Endothelial cell of umbilical vein (primary cell): ENCODE measurements around the gene FAM107A. TPM values are rescaled to one million over a fixed set of nuclear protein-coding genes. Genes with fewer than 3 reads are reported as not detected.

Source experiments
- BruUV-seq: library from RNA; stranded (reverse); fragments of 400-500 nt; replicated peaks from 2 replicates; lab custom pipeline; 2021; lab: Mats Ljungman, UMichigan
- CTCF ChIA-PET: fragments of 300-600, 350-600 bp; sonication (Branson Sonifier 250); formaldehyde crosslinking; loops from one replicate; lab custom pipeline; 2021; ENCODE audit warnings: antibody characterized with exemption, inconsistent platforms; lab: Charles Lee
- POLR2A ChIA-PET: fragments of 300-600, 350-600 bp; sonication (Branson Sonifier 250); formaldehyde crosslinking; loops from one replicate; lab custom pipeline; 2021; ENCODE audit warnings: antibody characterized with exemption, inconsistent platforms; lab: Charles Lee
- DNase-seq: peaks from one replicate; pipeline ENCODE4 v3.0.0-alpha.2; 2011; ENCODE audit warnings: low read depth, low spot score
- FAIRE-seq: peaks from 2 replicates; lab custom pipeline; 2011; peaks lifted over from hg19 to GRCh38; lab: Jason Lieb, UNC
- H2AFZ ChIP-seq: 2 replicates; pipeline ENCODE4 v1.6.0; 2012; ENCODE audit warnings: low read depth, low read length, control low read depth, inconsistent platforms
- H3K27ac ChIP-seq: 2 replicates; pipeline ENCODE4 v1.5.1; 2011; ENCODE audit warnings: low read depth, mild to moderate bottlenecking, control low read depth, low read length, moderate library complexity; ENCODE audit not compliant: insufficient read depth
- H3K27me3 ChIP-seq, 2 experiments: 2 replicates each; pipeline versions ENCODE4 v1.6.0 to v1.6.1; 2011; ENCODE audit warnings: low read length in 2 of 2, mixed read lengths in 1 of 2; ENCODE audit not compliant: control insufficient read depth in 2 of 2, insufficient read depth in 2 of 2
- H3K36me3 ChIP-seq, 2 experiments: 2 replicates in 1 of 2; 3 replicates in 1 of 2; pipeline ENCODE4 v1.5.1; 2011; ENCODE audit warnings: low read length in 2 of 2, mild to moderate bottlenecking in 1 of 2, moderate library complexity in 1 of 2; ENCODE audit not compliant: control insufficient read depth in 2 of 2, insufficient read depth in 2 of 2; ENCODE audit errors: extremely low read depth in 1 of 2
- H3K4me1 ChIP-seq: 3 replicates; pipeline ENCODE4 v1.5.1; 2011; ENCODE audit warnings: mild to moderate bottlenecking, low read length; ENCODE audit not compliant: control insufficient read depth, insufficient read depth; ENCODE audit errors: extremely low read depth
- H3K4me2 ChIP-seq: 2 replicates; pipeline ENCODE4 v1.6.1; 2011; ENCODE audit warnings: low read length, control low read depth, mixed read lengths; ENCODE audit not compliant: insufficient read depth
- H3K4me3 ChIP-seq, 3 experiments: fragments of 200-600 bp in 1 of 3; sonication (generic), shearing (Covaris generic) in 1 of 3; replicated peaks in 1 of 3; 2 replicates each; pipeline ENCODE4 v1.5.1; 2011 to 2016; ENCODE audit warnings: control low read depth in 3 of 3, low read length in 3 of 3, mild to moderate bottlenecking in 2 of 3, inconsistent platforms in 1 of 3, low read depth in 1 of 3, moderate library complexity in 1 of 3; ENCODE audit not compliant: insufficient read depth in 1 of 3
- H3K79me2 ChIP-seq: 2 replicates; pipeline ENCODE4 v1.6.0; 2012; ENCODE audit warnings: low read length, inconsistent platforms; ENCODE audit not compliant: control insufficient read depth, insufficient read depth
- H3K9ac ChIP-seq: replicated peaks from 2 replicates; pipeline ENCODE3; 2011; ENCODE audit warnings: low read length, control low read depth; ENCODE audit not compliant: insufficient read depth; ENCODE audit errors: extremely low read depth
- H3K9me1 ChIP-seq: replicated peaks from 3 replicates; pipeline ENCODE4 v1.6.0; 2011; ENCODE audit warnings: mild to moderate bottlenecking, low read length; ENCODE audit not compliant: control insufficient read depth, insufficient read depth; ENCODE audit errors: extremely low read depth
- H3K9me3 ChIP-seq: replicated peaks from 2 replicates; pipeline ENCODE4 v1.5.1; 2012; ENCODE audit warnings: low read length, inconsistent platforms; ENCODE audit not compliant: control insufficient read depth, insufficient read depth
- H4K20me1 ChIP-seq: replicated peaks from 2 replicates; pipeline ENCODE3; 2011; ENCODE audit warnings: mild to moderate bottlenecking, low read length; ENCODE audit not compliant: control insufficient read depth, insufficient read depth; ENCODE audit errors: extremely low read depth
- EZH2 ChIP-seq: IDR thresholded peaks from 2 replicates; pipeline ENCODE4 v1.6.1; 2012; ENCODE audit warnings: borderline replicate concordance, low read depth, mild to moderate bottlenecking, moderate library complexity, low read length, inconsistent platforms; ENCODE audit not compliant: severe bottlenecking
- FOS ChIP-seq: IDR thresholded peaks from 2 replicates; pipeline ENCODE4 v1.6.1; 2011; ENCODE audit warnings: mild to moderate bottlenecking, low read length, moderate library complexity, borderline replicate concordance; ENCODE audit not compliant: insufficient read depth
- GATA2 ChIP-seq: IDR thresholded peaks from 2 replicates; pipeline ENCODE4 v1.7.0; 2011; ENCODE audit warnings: low read depth, mild to moderate bottlenecking, moderate library complexity, mixed read lengths, low read length; ENCODE audit not compliant: insufficient read length, insufficient read depth
- JUN ChIP-seq: IDR thresholded peaks from 2 replicates; pipeline ENCODE4 v1.6.1; 2011; ENCODE audit warnings: borderline replicate concordance, low read depth; ENCODE audit not compliant: insufficient read length, insufficient read depth
- MYC ChIP-seq: IDR thresholded peaks from one replicate; pipeline ENCODE4 v1.6.1; 2011; ENCODE audit warnings: mild to moderate bottlenecking, low read depth, low read length
- POLR2A ChIP-seq: IDR thresholded peaks from 2 replicates; pipeline ENCODE4 v1.6.1; 2012; ENCODE audit warnings: low read depth, mild to moderate bottlenecking, control low read depth, low read length
- POLR2AphosphoS5 ChIP-seq: IDR thresholded peaks from 2 replicates; pipeline ENCODE4 v1.6.1; 2012; ENCODE audit warnings: low read depth, mild to moderate bottlenecking, control low read depth, low read length, moderate library complexity; ENCODE audit not compliant: insufficient read depth
- dilution Hi-C: fragments of 300-500 bp; cut with MboI; formaldehyde crosslinking; loops from one replicate; pipeline ENCODE4 v1.15.0; 2019; ENCODE audit warnings: low sequenced_read_pairs; ENCODE audit not compliant: extremely low pct_ligation_motif_present
- intact Hi-C: fragments of 100-400 bp; cut with micrococcal nuclease; formaldehyde crosslinking; loops from one replicate; pipeline ENCODE4 v1.10.0; 2022
- polyA plus RNA-seq, 4 experiments: library from polyadenylated mRNA; depleted of rRNA in 3 of 4; stranded (reverse) in 3 of 4; unstranded in 1 of 4; fragments of >200 nt; gene quantifications; 2 replicates each; pipeline versions ENCODE4 v1.2.1 to v1.2.3, GENCODE V29; 2011 to 2012; ENCODE audit warnings: missing spikeins in 1 of 4
- total RNA-seq: library from RNA; stranded (reverse); gene quantifications from 2 replicates; pipeline ENCODE4 v1.2.3, GENCODE V29; 2021
- TF ChIP-seq, protein P1 (sequence below): IDR thresholded peaks from 2 replicates; pipeline ENCODE4 v1.6.1; 2011; ENCODE audit not compliant: insufficient read depth, insufficient read length
- TF ChIP-seq, protein P2 (sequence below), 2 donors: IDR thresholded peaks; 1 replicate in 1 of 2; 2 replicates in 1 of 2; pipeline ENCODE4 v1.5.1; 2011; ENCODE audit warnings: low read length in 2 of 2, mild to moderate bottlenecking in 2 of 2, moderate library complexity in 2 of 2, control low read depth in 1 of 2, inconsistent platforms in 1 of 2, low read depth in 1 of 2; ENCODE audit not compliant: insufficient read depth in 1 of 2; ENCODE audit errors: extremely low read depth in 1 of 2

Gene FAM107A
- total and polyA plus RNA-seq, 2 donors (not counting 3 experiments of a cell fraction or from before 2014, with no cell fraction given), result 5.7 to 10.7 TPM

GRCh38 chr3:58521917-58522631 is 55.1 kb downstream of the FAM107A start:
- TF ChIP-seq EZH2 (no peak), JUN (no peak), POLR2A (no peak)
- no peak for FAIRE-seq
- no peaks in the 10 kb centered on the region for H3K79me2 ChIP-seq
- no peaks in the 10 kb centered on the region for H3K9me3 ChIP-seq
- H3K9me1 ChIP-seq, result no peaks in the 10 kb centered on the region
- no peak for DNase-seq
- CTCF ChIA-PET, result interaction anchor here (1.2 to 2.1 kb wide), 3 partner anchors 11 to 89 kb away, joined by 3 to 10 read pairs (median 3); partner anchors contain the start of genes KCTD6 and PDHB
- no peaks in the 10 kb centered on the region for H3K36me3 ChIP-seq
- no peaks in the 10 kb centered on the region for H3K27me3 ChIP-seq
- H2AFZ ChIP-seq, result no peak overlapping the region
- no peak overlapping the region for H3K4me2 ChIP-seq
- H3K27ac ChIP-seq, result no peak overlapping the region
- intact Hi-C loops (no loop called here), dilution Hi-C loops (no loop called here)
- POLR2A ChIA-PET, result no interaction called here
- H3K4me3 ChIP-seq, result no peak overlapping the region
- BruUV-seq, result no TSS peak
- no peak overlapping the region for H3K9ac ChIP-seq
- peaks cover 3% of the 10 kb centered on the region for H3K4me1 ChIP-seq
- no peaks in the 10 kb centered on the region for H4K20me1 ChIP-seq

- no peaks in the 10 kb centered on the region for H3K36me3 ChIP-seq
- H3K4me1 ChIP-seq, result peaks cover under 1% of the 10 kb centered on the region
- no peak for FAIRE-seq
- dilution Hi-C loops, result no loop called here
- H3K9ac ChIP-seq, result no peak overlapping the region
- no TSS peak for BruUV-seq
- TF ChIP-seq JUN (no peak), EZH2 (no peak), MYC (no peak), FOS (no peak), GATA2 (no peak), POLR2AphosphoS5 (no peak), POLR2A (no peak)
- TF ChIP-seq, protein P1, sequence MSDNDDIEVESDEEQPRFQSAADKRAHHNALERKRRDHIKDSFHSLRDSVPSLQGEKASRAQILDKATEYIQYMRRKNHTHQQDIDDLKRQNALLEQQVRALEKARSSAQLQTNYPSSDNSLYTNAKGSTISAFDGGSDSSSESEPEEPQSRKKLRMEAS, result no peak
- TF ChIP-seq, protein P2, sequence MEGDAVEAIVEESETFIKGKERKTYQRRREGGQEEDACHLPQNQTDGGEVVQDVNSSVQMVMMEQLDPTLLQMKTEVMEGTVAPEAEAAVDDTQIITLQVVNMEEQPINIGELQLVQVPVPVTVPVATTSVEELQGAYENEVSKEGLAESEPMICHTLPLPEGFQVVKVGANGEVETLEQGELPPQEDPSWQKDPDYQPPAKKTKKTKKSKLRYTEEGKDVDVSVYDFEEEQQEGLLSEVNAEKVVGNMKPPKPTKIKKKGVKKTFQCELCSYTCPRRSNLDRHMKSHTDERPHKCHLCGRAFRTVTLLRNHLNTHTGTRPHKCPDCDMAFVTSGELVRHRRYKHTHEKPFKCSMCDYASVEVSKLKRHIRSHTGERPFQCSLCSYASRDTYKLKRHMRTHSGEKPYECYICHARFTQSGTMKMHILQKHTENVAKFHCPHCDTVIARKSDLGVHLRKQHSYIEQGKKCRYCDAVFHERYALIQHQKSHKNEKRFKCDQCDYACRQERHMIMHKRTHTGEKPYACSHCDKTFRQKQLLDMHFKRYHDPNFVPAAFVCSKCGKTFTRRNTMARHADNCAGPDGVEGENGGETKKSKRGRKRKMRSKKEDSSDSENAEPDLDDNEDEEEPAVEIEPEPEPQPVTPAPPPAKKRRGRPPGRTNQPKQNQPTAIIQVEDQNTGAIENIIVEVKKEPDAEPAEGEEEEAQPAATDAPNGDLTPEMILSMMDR (IDR thresholded peaks at IDR 0.05; ENCODE audit: extremely low read depth in 1 of 2, insufficient read depth in 1 of 2, low read depth in 1 of 2, low read length in 2 of 2), result no peak
- no peaks in the 10 kb centered on the region for H3K27me3 ChIP-seq
- no peaks in the 10 kb centered on the region for H3K9me1 ChIP-seq
- POLR2A ChIA-PET, result no interaction called here
- no peak overlapping the region for H3K4me3 ChIP-seq
- no peaks in the 10 kb centered on the region for H3K79me2 ChIP-seq
- DNase-seq, result no peak
- CTCF ChIA-PET, result interaction anchor here (2.1 kb wide), 1 partner anchor 29 kb away, joined by 10 read pairs; the partner anchor contains the start of gene KCTD6
- no peak overlapping the region for H3K4me2 ChIP-seq
- intact Hi-C loops, result no loop called here
- H3K27ac ChIP-seq, result no peak overlapping the region
- H4K20me1 ChIP-seq, result no peaks in the 10 kb centered on the region
- no peaks in the 10 kb centered on the region for H3K9me3 ChIP-seq
- no peak overlapping the region for H2AFZ ChIP-seq
Measured at GRCh38 chr3:58521336-58521670, 55.9 kb downstream of the FAM107A start.
